Activated naive CD4-positive, alpha-beta T cell treated with anti-CD3 and anti-CD28 coated beads for 36 hours (primary cell): ENCODE data around the gene PIAS1. TPM values are rescaled to one million over a fixed set of nuclear protein-coding genes. Genes with fewer than 3 reads are reported as not detected.
"Not testable (repeated sequence)": the region's sequence is repeated elsewhere in the genome, so short reads cannot be mapped to it uniquely, and the experiment has no call there.

Experiments
- CTCF ChIA-PET: fragments of 350-600 bp; sonication (Branson Sonifier 250); formaldehyde crosslinking; loops from one replicate; lab custom pipeline; 2021; ENCODE audit warnings: antibody characterized with exemption; lab: Charles Lee
- DNase-seq: peaks from one replicate; pipeline ENCODE4 v3.0.0-alpha.2; 2020
- H3K27ac Mint-ChIP-seq: one replicate; pipeline ENCODE4 v1.8.0; 2021; ENCODE audit warnings: mild to moderate bottlenecking, mixed read lengths
- H3K27me3 Mint-ChIP-seq: one replicate; pipeline ENCODE4 v1.8.0; 2021; ENCODE audit warnings: low read depth, mixed read lengths
- H3K36me3 Mint-ChIP-seq: one replicate; pipeline ENCODE4 v1.8.0; 2021; ENCODE audit warnings: low read depth, mixed read lengths
- H3K4me1 Mint-ChIP-seq: one replicate; pipeline ENCODE4 v1.8.0; 2021; ENCODE audit warnings: low read depth, mixed read lengths
- H3K4me3 Mint-ChIP-seq: one replicate; pipeline ENCODE4 v1.8.0; 2021; ENCODE audit warnings: mild to moderate bottlenecking, moderate library complexity, mixed read lengths
- H3K9me3 Mint-ChIP-seq: one replicate; pipeline ENCODE4 v1.8.0; 2021; ENCODE audit warnings: mixed read lengths
- intact Hi-C: fragments of 100-400 bp; cut with micrococcal nuclease; formaldehyde crosslinking; loops from one replicate; pipeline ENCODE4 v1.15.1; 2023
- total RNA-seq, 2 experiments: library from RNA; stranded (reverse); gene quantifications; one replicate each; pipeline ENCODE4 v1.2.3, GENCODE V29; 2021

PIAS1 gene
- total RNA-seq, 2 experiments from 2014 or later, result 29.8 to 33.4 TPM

- peaks cover 34% of the 10 kb centered on the region for H3K36me3 Mint-ChIP-seq
- H3K27ac Mint-ChIP-seq, result no peak overlapping the region
- DNase-seq, result no peak
- CTCF ChIA-PET, result interaction anchor here (1.2 to 1.3 kb wide), 2 partner anchors 9 to 337 kb away, joined by 3 to 5 read pairs; no protein-coding TSS in a partner anchor
- H3K9me3 Mint-ChIP-seq, result no peaks in the 10 kb centered on the region
- no peaks in the 10 kb centered on the region for H3K4me1 Mint-ChIP-seq
- intact Hi-C loops, result no loop called here
- H3K4me3 Mint-ChIP-seq, result no peak overlapping the region
- no peaks in the 10 kb centered on the region for H3K27me3 Mint-ChIP-seq
Measured at GRCh38 chr15:68192804-68193486, 138.8 kb downstream of the PIAS1 start.

GRCh38 chr15:68195336-68196112 lies 141.4 kb downstream of the PIAS1 start:
- Mint-ChIP-seq H3K36me3 (peaks cover 23% of the 10 kb centered on the region), H3K4me3 (no peak overlapping the region), H3K27ac (no peak overlapping the region), H3K27me3 (no peaks in the 10 kb centered on the region), H3K4me1 (no peaks in the 10 kb centered on the region), H3K9me3 (no peaks in the 10 kb centered on the region)
- intact Hi-C loops, result no loop called here
- CTCF ChIA-PET, result interaction anchor here (0.6 to 1.0 kb wide), 6 partner anchors 12 to 329 kb away, joined by 3 to 6 read pairs (median 6); no protein-coding TSS in a partner anchor
- DNase-seq, result no peak

- DNase-seq, result no peak
- Mint-ChIP-seq H3K4me1 (no peaks in the 10 kb centered on the region), H3K27ac (no peak overlapping the region), H3K27me3 (no peaks in the 10 kb centered on the region), H3K36me3 (peaks cover 23% of the 10 kb centered on the region), H3K9me3 (no peaks in the 10 kb centered on the region), H3K4me3 (no peak overlapping the region)
- CTCF ChIA-PET, result no interaction called here
- intact Hi-C loops, result no loop called here
Measured at GRCh38 chr15:68196445-68197169, 142.5 kb downstream of the PIAS1 start.

- no peak for DNase-seq
- H3K9me3 Mint-ChIP-seq, result no peaks in the 10 kb centered on the region
- no peaks in the 10 kb centered on the region for H3K4me1 Mint-ChIP-seq
- H3K36me3 Mint-ChIP-seq, result peaks cover 23% of the 10 kb centered on the region
- H3K27ac Mint-ChIP-seq, result no peak overlapping the region
- no peak overlapping the region for H3K4me3 Mint-ChIP-seq
- no peaks in the 10 kb centered on the region for H3K27me3 Mint-ChIP-seq
- intact Hi-C loops, result no loop called here
- CTCF ChIA-PET, result no interaction called here
Measured at GRCh38 chr15:68197170-68197492, 143.0 kb downstream of the PIAS1 start.

GRCh38 chr15:68197661-68198437 lies 143.7 kb downstream of the PIAS1 start:
- DNase-seq, result no peak
- CTCF ChIA-PET, result no interaction called here
- H3K4me1 Mint-ChIP-seq, result no peaks in the 10 kb centered on the region
- H3K9me3 Mint-ChIP-seq, result no peaks in the 10 kb centered on the region
- peaks cover 23% of the 10 kb centered on the region for H3K36me3 Mint-ChIP-seq
- intact Hi-C loops, result no loop called here
- H3K4me3 Mint-ChIP-seq, result no peak overlapping the region
- H3K27ac Mint-ChIP-seq, result peak overlapping the region; percentile 9
- no peaks in the 10 kb centered on the region for H3K27me3 Mint-ChIP-seq

GRCh38 chr15:68199340-68199739 lies 145.2 kb downstream of the PIAS1 start:
- H3K4me1 Mint-ChIP-seq, result no peaks in the 10 kb centered on the region
- no peak for DNase-seq
- CTCF ChIA-PET, result no interaction called here

GRCh38 chr15:68200016-68200861 lies 146.1 kb downstream of the PIAS1 start:
- no peak for DNase-seq
- Mint-ChIP-seq H3K4me1 (no peaks in the 10 kb centered on the region), H3K27me3 (no peaks in the 10 kb centered on the region), H3K4me3 (no peak overlapping the region), H3K9me3 (no peaks in the 10 kb centered on the region), H3K36me3 (peaks cover 13% of the 10 kb centered on the region), H3K27ac (no peak overlapping the region)
- CTCF ChIA-PET, result no interaction called here
- intact Hi-C loops, result no loop called here

More at GRCh38 chr15:68199340-68199739, 145.2 kb downstream of the PIAS1 start:
- H3K27me3 Mint-ChIP-seq, result no peaks in the 10 kb centered on the region
- intact Hi-C loops, result no loop called here
- H3K9me3 Mint-ChIP-seq, result no peaks in the 10 kb centered on the region
- no peak overlapping the region for H3K4me3 Mint-ChIP-seq
- H3K36me3 Mint-ChIP-seq, result peaks cover 14% of the 10 kb centered on the region
- H3K27ac Mint-ChIP-seq, result no peak overlapping the region

GRCh38 chr15:68201153-68201878 lies 147.2 kb downstream of the PIAS1 start:
- H3K27me3 Mint-ChIP-seq, result no peaks in the 10 kb centered on the region

GRCh38 chr15:68201879-68202261 lies 147.8 kb downstream of the PIAS1 start:
- Mint-ChIP-seq H3K36me3 (peaks cover 10% of the 10 kb centered on the region), H3K9me3 (no peaks in the 10 kb centered on the region), H3K4me3 (no peak overlapping the region), H3K27me3 (no peaks in the 10 kb centered on the region), H3K4me1 (peaks cover 6% of the 10 kb centered on the region), H3K27ac (no peak overlapping the region)
- no peak for DNase-seq
- intact Hi-C loops, result no loop called here
- CTCF ChIA-PET, result no interaction called here

More at GRCh38 chr15:68201153-68201878, 147.2 kb downstream of the PIAS1 start:
- no peaks in the 10 kb centered on the region for H3K9me3 Mint-ChIP-seq
- CTCF ChIA-PET, result no interaction called here
- peaks cover 4% of the 10 kb centered on the region for H3K4me1 Mint-ChIP-seq
- intact Hi-C loops, result no loop called here
- no peak overlapping the region for H3K27ac Mint-ChIP-seq
- no peak overlapping the region for H3K4me3 Mint-ChIP-seq
- peaks cover 10% of the 10 kb centered on the region for H3K36me3 Mint-ChIP-seq
- no peak for DNase-seq

GRCh38 chr15:68202994-68203393 lies 148.9 kb downstream of the PIAS1 start:
- DNase-seq, CTCF ChIA-PET, H3K36me3 Mint-ChIP-seq, intact Hi-C loops, H3K27ac Mint-ChIP-seq, H3K4me3 Mint-ChIP-seq, H3K4me1 Mint-ChIP-seq, H3K9me3 Mint-ChIP-seq, H3K27me3 Mint-ChIP-seq: not testable (repeated sequence)

- intact Hi-C loops, result no loop called here
- no peak overlapping the region for H3K27ac Mint-ChIP-seq
- H3K9me3 Mint-ChIP-seq, result no peaks in the 10 kb centered on the region
- H3K27me3 Mint-ChIP-seq, result no peaks in the 10 kb centered on the region
- H3K36me3 Mint-ChIP-seq, result peaks cover 10% of the 10 kb centered on the region
- no peak for DNase-seq
- peaks cover 8% of the 10 kb centered on the region for H3K4me1 Mint-ChIP-seq
- CTCF ChIA-PET, result no interaction called here
- H3K4me3 Mint-ChIP-seq, result no peak overlapping the region
Measured at GRCh38 chr15:68203486-68203885, 149.4 kb downstream of the PIAS1 start.
